HFFc6 (cell line): ENCODE data around the gene ASIP. TPM values are rescaled to one million over a fixed set of nuclear protein-coding genes. Genes with fewer than 3 reads are reported as not detected.

Experiments
- DNase-seq: peaks from one replicate; pipeline ENCODE4 v3.0.0-alpha.2; 2018
- H3K27ac Mint-ChIP-seq: 2 replicates; pipeline ENCODE4 v1.8.0; 2020; ENCODE audit warnings: mild to moderate bottlenecking, mixed read lengths
- H3K27me3 Mint-ChIP-seq: 2 replicates; pipeline ENCODE4 v1.8.0; 2021; ENCODE audit warnings: mild to moderate bottlenecking, moderate library complexity, mixed read lengths; ENCODE audit not compliant: insufficient read depth
- H3K36me3 Mint-ChIP-seq: 2 replicates; pipeline ENCODE4 v1.8.0; 2021; ENCODE audit warnings: low read depth, mixed read lengths
- H3K4me1 Mint-ChIP-seq: 2 replicates; pipeline ENCODE4 v1.8.0; 2020; ENCODE audit warnings: low read depth, mixed read lengths
- H3K4me3 Mint-ChIP-seq: 2 replicates; pipeline ENCODE4 v1.8.0; 2020; ENCODE audit warnings: mild to moderate bottlenecking, moderate library complexity, mixed read lengths
- H3K9me3 Mint-ChIP-seq: 2 replicates; pipeline ENCODE4 v1.8.0; 2020; ENCODE audit warnings: mild to moderate bottlenecking, mixed read lengths
- total RNA-seq, 6 experiments: library from RNA; stranded (reverse); fragmentation: NEBNext Ultra II Directional; extraction: Animal tissue kit (Norgen Biotek cat#: 25700); gene quantifications; 2 replicates in 1 of 6; 3 replicates in 5 of 6; pipeline ENCODE4 v1.2.3, GENCODE V29; 2021
- TF ChIP-seq, protein P1 (sequence below): fragments of 200-600 bp; sonication (generic); IDR thresholded peaks from 2 replicates; pipeline ENCODE4 v1.5.0; 2021; ENCODE audit warnings: antibody characterized with exemption, mild to moderate bottlenecking

ASIP gene
- total RNA-seq, 6 experiments from 2014 or later = not detected

DNA sequence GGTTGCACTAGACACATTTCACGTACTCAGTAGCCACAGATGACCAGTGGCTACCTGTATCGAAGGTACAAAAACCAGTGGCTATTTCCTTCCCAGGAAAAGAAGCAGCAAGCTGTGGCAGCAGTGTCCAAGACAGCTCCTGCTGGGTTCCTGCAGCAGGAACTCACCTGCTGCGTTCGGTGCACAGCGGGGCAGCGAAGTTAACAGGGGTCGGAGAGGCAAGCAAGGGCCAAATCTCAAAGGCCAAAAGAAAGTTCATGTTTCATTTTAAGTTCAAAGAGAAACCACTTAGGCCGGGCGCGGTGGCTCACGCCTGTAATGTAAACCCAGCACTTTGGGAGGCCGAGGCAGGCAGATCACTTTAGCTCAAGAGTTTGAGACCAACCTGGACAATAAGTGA is 26.9 kb downstream of the ASIP start:
- peaks cover 20% of the 10 kb centered on the region for H3K4me1 Mint-ChIP-seq
- DNase-seq = no peak
- TF ChIP-seq, protein P1, sequence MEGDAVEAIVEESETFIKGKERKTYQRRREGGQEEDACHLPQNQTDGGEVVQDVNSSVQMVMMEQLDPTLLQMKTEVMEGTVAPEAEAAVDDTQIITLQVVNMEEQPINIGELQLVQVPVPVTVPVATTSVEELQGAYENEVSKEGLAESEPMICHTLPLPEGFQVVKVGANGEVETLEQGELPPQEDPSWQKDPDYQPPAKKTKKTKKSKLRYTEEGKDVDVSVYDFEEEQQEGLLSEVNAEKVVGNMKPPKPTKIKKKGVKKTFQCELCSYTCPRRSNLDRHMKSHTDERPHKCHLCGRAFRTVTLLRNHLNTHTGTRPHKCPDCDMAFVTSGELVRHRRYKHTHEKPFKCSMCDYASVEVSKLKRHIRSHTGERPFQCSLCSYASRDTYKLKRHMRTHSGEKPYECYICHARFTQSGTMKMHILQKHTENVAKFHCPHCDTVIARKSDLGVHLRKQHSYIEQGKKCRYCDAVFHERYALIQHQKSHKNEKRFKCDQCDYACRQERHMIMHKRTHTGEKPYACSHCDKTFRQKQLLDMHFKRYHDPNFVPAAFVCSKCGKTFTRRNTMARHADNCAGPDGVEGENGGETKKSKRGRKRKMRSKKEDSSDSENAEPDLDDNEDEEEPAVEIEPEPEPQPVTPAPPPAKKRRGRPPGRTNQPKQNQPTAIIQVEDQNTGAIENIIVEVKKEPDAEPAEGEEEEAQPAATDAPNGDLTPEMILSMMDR = no peak
- H3K4me3 Mint-ChIP-seq = no peak overlapping the region
- H3K9me3 Mint-ChIP-seq = no peaks in the 10 kb centered on the region
- peaks cover 1% of the 10 kb centered on the region for H3K36me3 Mint-ChIP-seq
- no peak overlapping the region for H3K27ac Mint-ChIP-seq
- H3K27me3 Mint-ChIP-seq = peaks cover 2% of the 10 kb centered on the region; the same call in 1 of the 2 replicates

DNA sequence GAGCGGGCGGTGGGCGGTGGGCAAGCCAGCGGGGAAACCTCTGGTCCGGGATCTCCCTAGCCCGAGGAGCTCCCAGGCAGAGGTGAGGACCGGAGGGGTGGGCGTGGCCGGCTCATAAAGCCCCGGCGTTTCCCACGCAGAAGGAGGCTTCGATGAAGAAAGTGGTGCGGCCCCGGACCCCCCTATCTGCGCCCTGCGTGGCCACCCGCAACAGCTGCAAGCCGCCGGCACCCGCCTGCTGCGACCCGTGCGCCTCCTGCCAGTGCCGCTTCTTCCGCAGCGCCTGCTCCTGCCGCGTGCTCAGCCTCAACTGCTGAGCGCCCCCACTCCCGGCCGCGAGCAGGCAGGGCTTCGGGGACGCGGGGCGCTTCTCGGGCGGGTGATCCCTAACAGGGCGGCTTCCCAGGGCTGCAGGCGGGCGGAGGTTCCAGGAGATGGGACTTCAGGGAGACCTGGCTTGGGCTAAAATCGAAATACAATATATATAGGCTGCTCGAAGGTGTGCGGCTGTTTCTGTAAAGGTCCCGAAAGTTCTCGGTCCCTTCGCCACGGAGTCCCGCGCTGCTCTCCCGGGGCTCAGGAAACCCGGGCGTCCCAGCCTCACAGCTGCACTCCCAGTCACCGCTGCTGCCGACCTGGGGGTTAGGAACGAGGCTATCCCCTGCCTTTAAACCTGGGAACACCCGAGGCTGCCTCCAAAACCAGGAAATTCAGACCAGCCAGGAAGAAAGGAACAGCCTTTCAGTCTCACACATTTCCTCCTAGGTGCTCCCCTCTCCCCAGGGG is 27.8 kb downstream of the ASIP start:
- peaks cover 24% of the 10 kb centered on the region for H3K4me1 Mint-ChIP-seq
- peaks cover 2% of the 10 kb centered on the region for H3K27me3 Mint-ChIP-seq
- peak overlapping the region; percentile 67 for H3K4me3 Mint-ChIP-seq
- H3K9me3 Mint-ChIP-seq = no peaks in the 10 kb centered on the region
- no peak overlapping the region for H3K27ac Mint-ChIP-seq
- DNase-seq = no peak
- TF ChIP-seq, protein P1 = no peak
- H3K36me3 Mint-ChIP-seq = peaks cover 7% of the 10 kb centered on the region

DNA sequence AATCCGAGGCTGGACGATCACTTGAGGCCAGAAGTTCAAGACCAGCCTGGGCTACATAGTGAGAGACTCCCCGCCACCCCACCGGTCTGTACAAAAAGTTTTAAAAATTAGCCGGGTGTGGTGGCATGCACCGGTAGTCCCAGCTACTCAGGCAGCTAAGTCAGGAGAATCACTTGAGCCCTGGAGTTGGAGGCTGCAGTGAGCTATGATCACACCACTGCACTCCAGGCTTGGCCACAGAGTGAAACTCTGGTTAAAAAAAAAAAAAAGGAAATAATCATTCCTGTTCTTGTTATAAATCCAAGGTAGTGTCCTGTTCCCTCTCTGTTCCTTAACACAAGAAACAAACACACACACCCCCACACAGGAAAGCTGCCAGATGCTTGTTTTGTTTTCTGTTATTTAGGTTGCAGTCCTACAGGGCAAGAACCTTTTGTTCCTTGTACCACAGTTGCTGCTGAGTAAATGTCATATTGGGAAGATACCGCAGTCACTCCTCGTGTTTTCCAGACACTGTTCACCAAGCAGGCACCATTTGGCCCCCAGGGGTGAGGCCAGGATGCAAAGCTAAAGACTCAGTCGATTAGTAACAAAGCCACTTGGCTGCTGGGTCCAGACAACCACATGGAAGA is 28.9 kb downstream of the ASIP start:
- TF ChIP-seq, protein P1 = no peak
- H3K27ac Mint-ChIP-seq = no peak overlapping the region
- H3K4me1 Mint-ChIP-seq = peaks cover 24% of the 10 kb centered on the region
- H3K9me3 Mint-ChIP-seq = no peaks in the 10 kb centered on the region
- peaks cover 7% of the 10 kb centered on the region for H3K36me3 Mint-ChIP-seq
- DNase-seq = no peak
- peaks cover 2% of the 10 kb centered on the region for H3K27me3 Mint-ChIP-seq
- H3K4me3 Mint-ChIP-seq = no peak overlapping the region

DNA sequence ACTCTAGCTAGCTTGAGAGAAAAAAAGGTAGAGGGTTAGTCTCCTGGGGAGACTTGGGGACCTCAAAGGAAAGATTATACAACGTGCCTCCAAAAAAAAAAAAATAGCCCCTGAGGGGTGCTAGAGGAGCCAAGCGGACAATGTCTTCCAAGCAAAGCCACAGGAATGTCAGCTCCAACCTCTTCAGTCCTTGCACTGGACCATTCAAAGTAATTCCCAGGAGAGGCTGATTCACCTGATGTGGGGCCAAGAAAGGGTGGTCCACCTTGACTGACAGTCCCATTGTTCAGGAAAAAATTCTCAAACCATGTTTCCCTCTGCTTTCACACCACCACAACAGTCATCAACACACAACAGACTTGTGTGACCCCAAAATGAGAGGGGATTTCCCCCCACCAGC is 30.7 kb downstream of the ASIP start:
- Mint-ChIP-seq H3K4me3 (peak overlapping the region; percentile 23; the same call in 1 of the 2 replicates), H3K36me3 (peaks cover 12% of the 10 kb centered on the region)
- TF ChIP-seq, protein P1 = no peak

DNA sequence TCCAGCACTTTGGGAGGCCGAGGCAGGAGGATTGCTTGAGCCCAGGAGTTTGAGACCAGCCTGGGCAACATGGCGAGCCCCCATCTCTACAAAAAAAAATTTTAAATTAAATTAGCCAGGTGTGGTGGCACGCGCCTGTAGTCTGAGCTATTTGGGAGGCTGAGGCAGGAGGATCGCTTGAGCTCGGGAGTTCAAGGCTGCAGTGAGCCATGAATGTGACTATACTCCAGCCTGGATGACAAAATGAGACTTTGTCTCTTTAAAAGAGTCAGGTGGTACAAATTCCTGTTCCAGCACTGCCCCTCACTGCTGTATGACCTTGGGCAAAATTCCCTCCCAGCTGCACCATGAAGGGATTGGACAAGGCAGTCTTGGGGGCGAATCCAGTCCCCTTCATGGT is 33.5 kb downstream of the ASIP start:
- peaks cover 23% of the 10 kb centered on the region for H3K36me3 Mint-ChIP-seq
- peaks cover 2% of the 10 kb centered on the region for H3K27me3 Mint-ChIP-seq
- no peak overlapping the region for H3K27ac Mint-ChIP-seq
- no peak for DNase-seq
- peaks cover 24% of the 10 kb centered on the region for H3K4me1 Mint-ChIP-seq
- TF ChIP-seq, protein P1 = no peak
- H3K4me3 Mint-ChIP-seq = no peak overlapping the region
- no peaks in the 10 kb centered on the region for H3K9me3 Mint-ChIP-seq

More for the DNA sequence above, 30.7 kb downstream of the ASIP start:
- H3K27ac Mint-ChIP-seq = peak overlapping the region; percentile 8; the same call in 1 of the 2 replicates
- DNase-seq = peak; percentile 65
- H3K27me3 Mint-ChIP-seq = peaks cover 2% of the 10 kb centered on the region
- peaks cover 24% of the 10 kb centered on the region for H3K4me1 Mint-ChIP-seq
- H3K9me3 Mint-ChIP-seq = no peaks in the 10 kb centered on the region
